Measurements from ENCODE around the gene NKX6-1.

GRCh38 chr4:84474107-84474506 lies 25.0 kb downstream of the NKX6-1 start:
- TF ChIP-seq, protein P1, sequence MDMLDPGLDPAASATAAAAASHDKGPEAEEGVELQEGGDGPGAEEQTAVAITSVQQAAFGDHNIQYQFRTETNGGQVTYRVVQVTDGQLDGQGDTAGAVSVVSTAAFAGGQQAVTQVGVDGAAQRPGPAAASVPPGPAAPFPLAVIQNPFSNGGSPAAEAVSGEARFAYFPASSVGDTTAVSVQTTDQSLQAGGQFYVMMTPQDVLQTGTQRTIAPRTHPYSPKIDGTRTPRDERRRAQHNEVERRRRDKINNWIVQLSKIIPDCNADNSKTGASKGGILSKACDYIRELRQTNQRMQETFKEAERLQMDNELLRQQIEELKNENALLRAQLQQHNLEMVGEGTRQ (CRISPR knock-in tag; IDR thresholded peaks at IDR 0.05): no peak
- no peak for TF ChIP-seq TEAD4 (IDR thresholded peaks at IDR 0.05; ENCODE audit: low read length)
- no peak for TF ChIP-seq TEAD4 (CRISPR knock-in tag; IDR thresholded peaks at IDR 0.05; ENCODE audit: borderline replicate concordance)
- TF ChIP-seq SRF (CRISPR knock-in tag; IDR thresholded peaks at IDR 0.05): no peak
- no peak for TF ChIP-seq KAT8 (IDR thresholded peaks at IDR 0.05; ENCODE audit: low read depth)
- no peak for TF ChIP-seq NR2F6 (CRISPR knock-in tag; IDR thresholded peaks at IDR 0.05)
- no peak for TF ChIP-seq ZFP1 (CRISPR knock-in tag; IDR thresholded peaks at IDR 0.05)
- TF ChIP-seq, protein P2, sequence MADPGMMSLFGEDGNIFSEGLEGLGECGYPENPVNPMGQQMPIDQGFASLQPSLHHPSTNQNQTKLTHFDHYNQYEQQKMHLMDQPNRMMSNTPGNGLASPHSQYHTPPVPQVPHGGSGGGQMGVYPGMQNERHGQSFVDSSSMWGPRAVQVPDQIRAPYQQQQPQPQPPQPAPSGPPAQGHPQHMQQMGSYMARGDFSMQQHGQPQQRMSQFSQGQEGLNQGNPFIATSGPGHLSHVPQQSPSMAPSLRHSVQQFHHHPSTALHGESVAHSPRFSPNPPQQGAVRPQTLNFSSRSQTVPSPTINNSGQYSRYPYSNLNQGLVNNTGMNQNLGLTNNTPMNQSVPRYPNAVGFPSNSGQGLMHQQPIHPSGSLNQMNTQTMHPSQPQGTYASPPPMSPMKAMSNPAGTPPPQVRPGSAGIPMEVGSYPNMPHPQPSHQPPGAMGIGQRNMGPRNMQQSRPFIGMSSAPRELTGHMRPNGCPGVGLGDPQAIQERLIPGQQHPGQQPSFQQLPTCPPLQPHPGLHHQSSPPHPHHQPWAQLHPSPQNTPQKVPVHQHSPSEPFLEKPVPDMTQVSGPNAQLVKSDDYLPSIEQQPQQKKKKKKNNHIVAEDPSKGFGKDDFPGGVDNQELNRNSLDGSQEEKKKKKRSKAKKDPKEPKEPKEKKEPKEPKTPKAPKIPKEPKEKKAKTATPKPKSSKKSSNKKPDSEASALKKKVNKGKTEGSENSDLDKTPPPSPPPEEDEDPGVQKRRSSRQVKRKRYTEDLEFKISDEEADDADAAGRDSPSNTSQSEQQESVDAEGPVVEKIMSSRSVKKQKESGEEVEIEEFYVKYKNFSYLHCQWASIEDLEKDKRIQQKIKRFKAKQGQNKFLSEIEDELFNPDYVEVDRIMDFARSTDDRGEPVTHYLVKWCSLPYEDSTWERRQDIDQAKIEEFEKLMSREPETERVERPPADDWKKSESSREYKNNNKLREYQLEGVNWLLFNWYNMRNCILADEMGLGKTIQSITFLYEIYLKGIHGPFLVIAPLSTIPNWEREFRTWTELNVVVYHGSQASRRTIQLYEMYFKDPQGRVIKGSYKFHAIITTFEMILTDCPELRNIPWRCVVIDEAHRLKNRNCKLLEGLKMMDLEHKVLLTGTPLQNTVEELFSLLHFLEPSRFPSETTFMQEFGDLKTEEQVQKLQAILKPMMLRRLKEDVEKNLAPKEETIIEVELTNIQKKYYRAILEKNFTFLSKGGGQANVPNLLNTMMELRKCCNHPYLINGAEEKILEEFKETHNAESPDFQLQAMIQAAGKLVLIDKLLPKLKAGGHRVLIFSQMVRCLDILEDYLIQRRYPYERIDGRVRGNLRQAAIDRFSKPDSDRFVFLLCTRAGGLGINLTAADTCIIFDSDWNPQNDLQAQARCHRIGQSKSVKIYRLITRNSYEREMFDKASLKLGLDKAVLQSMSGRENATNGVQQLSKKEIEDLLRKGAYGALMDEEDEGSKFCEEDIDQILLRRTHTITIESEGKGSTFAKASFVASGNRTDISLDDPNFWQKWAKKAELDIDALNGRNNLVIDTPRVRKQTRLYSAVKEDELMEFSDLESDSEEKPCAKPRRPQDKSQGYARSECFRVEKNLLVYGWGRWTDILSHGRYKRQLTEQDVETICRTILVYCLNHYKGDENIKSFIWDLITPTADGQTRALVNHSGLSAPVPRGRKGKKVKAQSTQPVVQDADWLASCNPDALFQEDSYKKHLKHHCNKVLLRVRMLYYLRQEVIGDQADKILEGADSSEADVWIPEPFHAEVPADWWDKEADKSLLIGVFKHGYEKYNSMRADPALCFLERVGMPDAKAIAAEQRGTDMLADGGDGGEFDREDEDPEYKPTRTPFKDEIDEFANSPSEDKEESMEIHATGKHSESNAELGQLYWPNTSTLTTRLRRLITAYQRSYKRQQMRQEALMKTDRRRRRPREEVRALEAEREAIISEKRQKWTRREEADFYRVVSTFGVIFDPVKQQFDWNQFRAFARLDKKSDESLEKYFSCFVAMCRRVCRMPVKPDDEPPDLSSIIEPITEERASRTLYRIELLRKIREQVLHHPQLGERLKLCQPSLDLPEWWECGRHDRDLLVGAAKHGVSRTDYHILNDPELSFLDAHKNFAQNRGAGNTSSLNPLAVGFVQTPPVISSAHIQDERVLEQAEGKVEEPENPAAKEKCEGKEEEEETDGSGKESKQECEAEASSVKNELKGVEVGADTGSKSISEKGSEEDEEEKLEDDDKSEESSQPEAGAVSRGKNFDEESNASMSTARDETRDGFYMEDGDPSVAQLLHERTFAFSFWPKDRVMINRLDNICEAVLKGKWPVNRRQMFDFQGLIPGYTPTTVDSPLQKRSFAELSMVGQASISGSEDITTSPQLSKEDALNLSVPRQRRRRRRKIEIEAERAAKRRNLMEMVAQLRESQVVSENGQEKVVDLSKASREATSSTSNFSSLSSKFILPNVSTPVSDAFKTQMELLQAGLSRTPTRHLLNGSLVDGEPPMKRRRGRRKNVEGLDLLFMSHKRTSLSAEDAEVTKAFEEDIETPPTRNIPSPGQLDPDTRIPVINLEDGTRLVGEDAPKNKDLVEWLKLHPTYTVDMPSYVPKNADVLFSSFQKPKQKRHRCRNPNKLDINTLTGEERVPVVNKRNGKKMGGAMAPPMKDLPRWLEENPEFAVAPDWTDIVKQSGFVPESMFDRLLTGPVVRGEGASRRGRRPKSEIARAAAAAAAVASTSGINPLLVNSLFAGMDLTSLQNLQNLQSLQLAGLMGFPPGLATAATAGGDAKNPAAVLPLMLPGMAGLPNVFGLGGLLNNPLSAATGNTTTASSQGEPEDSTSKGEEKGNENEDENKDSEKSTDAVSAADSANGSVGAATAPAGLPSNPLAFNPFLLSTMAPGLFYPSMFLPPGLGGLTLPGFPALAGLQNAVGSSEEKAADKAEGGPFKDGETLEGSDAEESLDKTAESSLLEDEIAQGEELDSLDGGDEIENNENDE (IDR thresholded peaks at IDR 0.05; ENCODE audit: low read depth, low read length): no peak
- TF ChIP-seq ZBTB40 (IDR thresholded peaks at IDR 0.05): no peak
- no peak for TF ChIP-seq ZBTB40 (CRISPR knock-in tag; IDR thresholded peaks at IDR 0.05)
- no peak for TF ChIP-seq GATA2 (CRISPR knock-in tag; IDR thresholded peaks at IDR 0.05)
- no peak for TF ChIP-seq RAD21 (CRISPR knock-in tag; conservative IDR thresholded peaks at IDR 0.05 in 1 of 2, IDR thresholded peaks at IDR 0.05 in 1 of 2)
- no peak for TF ChIP-seq TAF1 (IDR thresholded peaks at IDR 0.05; ENCODE audit: control insufficient read depth, extremely low read depth, insufficient read depth, low read length, severe bottlenecking)
- no peak for TF ChIP-seq MEF2A (IDR thresholded peaks at IDR 0.05; ENCODE audit: control insufficient read depth, low read depth, low read length)
- no peak for TF ChIP-seq ZNF263 (CRISPR knock-in tag; IDR thresholded peaks at IDR 0.05; ENCODE audit: borderline replicate concordance)
